Stomach (tissue), 9 donors: ENCODE measurements around the gene PUM2. TPM values are rescaled to one million over a fixed set of nuclear protein-coding genes. Genes with fewer than 3 reads are reported as not detected.

Experiments
- DNase-seq, 2 donors: peaks; one replicate each; pipeline versions ENCODE4 v3.0.0 to v3.0.0-alpha.2; 2013 to 2019
- H3K27ac ChIP-seq, 5 donors: fragments of 200-600 bp in 4 of 5; sonication (generic) in 4 of 5; one replicate each; pipeline ENCODE4 v1.5.1; 2013 to 2019; ENCODE audit warnings: mild to moderate bottlenecking in 1 of 5, moderate library complexity in 1 of 5
- H3K27me3 ChIP-seq, 3 donors: fragments of 200-600 bp; sonication (generic); one replicate each; pipeline ENCODE4 v1.5.1; 2017 to 2019; ENCODE audit warnings: mixed run types in 1 of 3
- H3K36me3 ChIP-seq, 4 donors: fragments of 200-600 bp; sonication (generic); 1 replicate in 3 of 4; 2 replicates in 1 of 4; pipeline ENCODE4 v1.5.1; 2016 to 2019
- H3K4me1 ChIP-seq, 4 donors: fragments of 200-600 bp; sonication (generic); one replicate each; pipeline ENCODE4 v1.5.1; 2016 to 2019
- H3K4me3 ChIP-seq, 4 donors: fragments of 200-600 bp; sonication (generic) in 3 of 4; one replicate each; pipeline ENCODE4 v1.5.1; 2016 to 2019; ENCODE audit warnings: mild to moderate bottlenecking in 1 of 4
- H3K9me3 ChIP-seq, 4 donors: fragments of 200-600 bp; sonication (generic); one replicate each; pipeline ENCODE4 v1.5.1; 2016 to 2019
- CTCF ChIP-seq, 7 experiments: fragments of 450-650 bp in 4 of 7; fragments of 200-600 bp in 3 of 7; sonication (generic) in 3 of 7; IDR thresholded peaks; one replicate each; pipeline ENCODE4 v1.5.1; 2016 to 2019; ENCODE audit warnings: antibody characterized with exemption in 7 of 7, control low read depth in 2 of 7, mild to moderate bottlenecking in 1 of 7
- EP300 ChIP-seq: sonication (generic); formaldehyde crosslinking; IDR thresholded peaks from one replicate; pipeline ENCODE4 v1.6.1; 2017; ENCODE audit warnings: antibody characterized with exemption
- POLR2A ChIP-seq, 4 donors: fragments of 450-650 bp; IDR thresholded peaks; one replicate each; pipeline ENCODE4 v1.6.1; 2016; ENCODE audit warnings: antibody characterized with exemption in 4 of 4, control low read depth in 2 of 4, mild to moderate bottlenecking in 1 of 4, moderate library complexity in 1 of 4
- POLR2AphosphoS5 ChIP-seq, 3 donors: sonication (generic); formaldehyde crosslinking; IDR thresholded peaks; one replicate each; pipeline ENCODE4 v1.6.1; 2016; ENCODE audit warnings: antibody characterized with exemption in 3 of 3
- WGBS, 5 donors: extraction: QIAGEN DNeasy Blood & Tissue Kit in 3 of 5; methylation state at CpG; one replicate each; pipeline versions ENCODE4 v1.1.5 to v1.1.7; 2013 to 2018; 5-methylcytosine and 5-hydroxymethylcytosine counted together
- intact Hi-C: fragments of 100-400 bp; cut with DNase I; formaldehyde crosslinking; loops from one replicate; pipeline ENCODE4 v1.15.1; 2023; ENCODE audit warnings: low total_unique reads
- polyA plus RNA-seq, 3 donors: library from polyadenylated mRNA; stranded (reverse); fragments of 200-250 nt; gene quantifications; one replicate each; pipeline ENCODE4 v1.2.3, GENCODE V29; 2013
- total RNA-seq, 5 donors: library from RNA; depleted of rRNA; stranded (reverse); fragments of >200 nt; gene quantifications; one replicate each; pipeline versions ENCODE4 v1.1.0 to v1.2.3, GENCODE V29; 2014 to 2016
- donor health status: healthy with polysubstance abuse.
- donor health status: Bipolar disorder and iron deficiency.
- donor health status: healthy.

PUM2 gene
- total and polyA plus RNA-seq, 8 donors: 20.9 to 128 (median 39.7) TPM

DNA sequence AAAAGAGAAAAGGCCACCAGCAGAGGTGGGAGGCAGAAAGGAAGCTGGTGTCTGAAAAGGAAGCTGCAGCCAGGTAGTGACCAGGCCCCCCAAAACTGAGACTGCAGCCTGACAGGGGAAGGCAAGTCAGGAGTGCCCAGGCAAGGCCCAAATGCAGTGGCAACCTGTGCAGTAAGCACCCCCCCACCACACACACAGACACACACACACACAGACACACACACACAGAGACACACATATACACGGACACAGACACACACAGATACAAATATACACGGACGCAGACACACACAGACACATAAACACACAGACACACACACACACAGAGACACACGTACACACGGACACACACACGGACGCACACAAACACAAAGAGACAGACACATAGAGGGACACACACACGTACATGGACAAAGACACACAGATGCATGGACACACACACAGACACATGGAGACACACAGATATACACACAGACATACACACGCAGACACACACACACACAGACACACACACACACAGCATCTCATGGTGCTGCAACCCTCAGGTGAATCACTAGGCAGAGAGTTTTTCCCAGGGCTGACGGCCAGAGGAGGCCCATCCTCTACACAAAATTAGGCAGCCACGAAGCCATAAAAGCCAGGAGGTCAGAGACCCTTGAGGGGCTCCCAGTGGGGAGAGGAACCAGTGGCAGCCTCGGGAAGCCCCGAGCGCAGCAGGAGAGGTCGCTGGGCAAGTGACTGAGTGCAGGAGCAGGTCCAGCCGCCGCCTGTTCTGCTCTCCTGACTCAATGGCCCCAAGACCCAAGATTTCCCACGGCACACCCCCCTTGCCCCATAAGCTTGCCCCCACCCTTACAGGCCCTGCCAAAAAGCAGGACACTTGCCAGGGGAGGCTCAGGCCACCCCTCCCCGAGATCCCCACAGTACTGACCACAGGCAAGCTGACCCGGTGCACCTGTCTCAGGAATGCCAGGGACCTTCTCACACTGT lies 132.0 kb downstream of the PUM2 start:
- Histone ChIP-seq H3K27ac (peak overlapping the region in 3 of 5 donors; percentile 2 to 82 (median 32)), H3K36me3 (no peaks in the 10 kb centered on the region), H3K9me3 (no peaks in the 10 kb centered on the region), H3K4me3 (no peak overlapping the region), H3K27me3 (peaks cover 0 to 14% (median 0%) of the 10 kb centered on the region in 3 donors), H3K4me1 (peaks cover 16 to 75% (median 48%) of the 10 kb centered on the region in 4 donors)
- intact Hi-C loops: no loop called here
- no peak for TF ChIP-seq EP300
- TF ChIP-seq CTCF (IDR thresholded peaks at IDR 0.05): no peak
- WGBS, 5 donors: 80 to 88% (median 87%) methylated on average over 17 to 20 of the region's 20 CpGs
- DNase-seq: no peak

- Histone ChIP-seq H3K27me3 (peaks cover 0 to under 1% (median 0%) of the 10 kb centered on the region in 3 donors), H3K4me1 (peaks cover 16 to 76% (median 48%) of the 10 kb centered on the region in 4 donors), H3K36me3 (no peaks in the 10 kb centered on the region), H3K9me3 (no peaks in the 10 kb centered on the region), H3K27ac (peak overlapping the region in 3 of 5 donors; percentile 2 to 82 (median 32)), H3K4me3 (no peak overlapping the region)
- 73 to 93% (median 78%) methylated on average over 12 to 21 of the region's 21 CpGs for WGBS, 5 donors
- peak in 1 of 2 donors; percentile 54 for DNase-seq
- intact Hi-C loops: no loop called here
- TF ChIP-seq CTCF (IDR thresholded peaks at IDR 0.05) (no peak), POLR2AphosphoS5 (IDR thresholded peaks at IDR 0.05) (peak in 1 of 3 donors; percentile 41), EP300 (no peak)
Observed at GRCh38 chr2:20217041-20217970, 133.3 kb downstream of the PUM2 start.

DNA sequence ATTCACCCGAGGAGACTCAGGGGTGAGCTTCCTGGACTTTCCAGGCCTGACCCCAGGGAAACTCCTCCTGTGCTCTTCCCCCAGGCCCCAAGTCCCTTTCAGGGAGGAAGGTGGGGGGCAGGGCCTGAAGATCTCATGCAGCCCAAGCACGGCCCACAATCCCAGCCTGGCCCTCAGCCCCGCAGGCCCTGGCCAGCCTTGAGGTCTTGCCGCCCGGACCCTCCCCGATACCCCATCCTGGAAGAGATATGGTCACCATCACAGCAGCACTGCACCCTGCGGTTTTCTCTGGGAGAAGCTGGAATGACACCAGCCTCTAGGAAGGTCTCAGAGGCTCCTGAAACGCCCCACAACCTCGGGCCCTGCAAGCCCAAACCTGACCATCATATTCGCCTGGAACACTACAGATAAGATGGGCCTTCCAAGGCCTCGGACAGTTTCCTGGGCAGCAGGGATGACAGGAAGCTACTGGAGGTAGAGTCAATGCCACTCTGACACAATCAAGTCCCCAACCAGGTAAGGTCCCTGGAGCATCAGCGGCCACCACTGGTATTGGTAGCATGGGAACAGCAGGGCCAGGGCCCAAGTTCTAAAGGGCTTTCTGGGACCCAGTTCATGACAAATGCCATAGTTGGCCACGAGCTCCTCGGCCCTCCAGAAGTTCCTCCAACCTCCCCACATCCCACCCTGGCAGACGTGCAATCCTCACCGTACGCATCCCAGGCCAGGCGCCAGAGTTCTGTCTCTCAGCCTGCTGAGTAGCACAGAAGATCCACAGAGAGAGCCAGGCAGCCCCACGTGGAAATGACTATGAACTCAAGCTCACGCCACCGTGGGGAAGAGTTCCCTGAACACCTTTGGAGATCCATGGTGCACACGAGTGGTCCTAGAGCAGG lies 134.3 kb downstream of the PUM2 start:
- no peak for DNase-seq
- intact Hi-C loops: no loop called here
- Histone ChIP-seq H3K27ac (peak overlapping the region in 2 of 5 donors; percentile 32 to 82), H3K36me3 (no peaks in the 10 kb centered on the region), H3K27me3 (no peaks in the 10 kb centered on the region), H3K4me1 (peaks cover 15 to 77% (median 50%) of the 10 kb centered on the region in 4 donors), H3K4me3 (no peak overlapping the region), H3K9me3 (no peaks in the 10 kb centered on the region)
- whole genome bisulfite sequencing, 5 donors: 80 to 89% (median 86%) methylated on average over 19 to 22 of the region's 22 CpGs
- TF ChIP-seq EP300 (no peak), POLR2A (IDR thresholded peaks at IDR 0.05) (no peak), CTCF (IDR thresholded peaks at IDR 0.05) (no peak), POLR2AphosphoS5 (IDR thresholded peaks at IDR 0.05) (no peak)
